ENCODE results near the gene KIF3A.

The KIF3A gene

GRCh38 chr5:132736853-132737833, at the start of gene KIF3A:
TSS of gene KIF3A (minus strand) at chr5:132737546. CDS start at chr5:132737419, 127 bp downstream.
- TF ChIP-seq CTCF (IDR thresholded peaks at IDR 0.05; ENCODE audit: low read depth, low read length, missing control alignments) = no peak
- peak; percentile 90 for DNase-seq (ENCODE audit: extremely low read depth, low read depth)
- H3K4me3 ChIP-seq (replicated peaks; ENCODE audit: low read depth, low read length) = peak within 1 kb of the TSS; percentile 79

GRCh38 chr5:132787076-132787475, 49.7 kb upstream of the KIF3A start:
- no peak for TF ChIP-seq CTCF (IDR thresholded peaks at IDR 0.05; ENCODE audit: low read depth, low read length, missing control alignments)
- no peak overlapping the region for H3K4me3 ChIP-seq (replicated peaks; ENCODE audit: low read depth, low read length)
- no peak for DNase-seq (ENCODE audit: extremely low read depth, low read depth)

GRCh38 chr5:132785864-132786263, 48.5 kb upstream of the KIF3A start:
- no peak overlapping the region for H3K4me3 ChIP-seq (replicated peaks; ENCODE audit: low read depth, low read length)
- no peak for TF ChIP-seq CTCF (IDR thresholded peaks at IDR 0.05; ENCODE audit: low read depth, low read length, missing control alignments)

GRCh38 chr5:132785365-132785764, 48.0 kb upstream of the KIF3A start:
- no peak for TF ChIP-seq CTCF (IDR thresholded peaks at IDR 0.05; ENCODE audit: low read depth, low read length, missing control alignments)
- H3K4me3 ChIP-seq (replicated peaks; ENCODE audit: low read depth, low read length) = no peak overlapping the region
- DNase-seq (ENCODE audit: extremely low read depth, low read depth) = no peak

More at GRCh38 chr5:132785864-132786263, 48.5 kb upstream of the KIF3A start:
- no peak for DNase-seq (ENCODE audit: extremely low read depth, low read depth)

- no peak for TF ChIP-seq CTCF (IDR thresholded peaks at IDR 0.05; ENCODE audit: low read depth, low read length, missing control alignments)
- no peak overlapping the region for H3K4me3 ChIP-seq (replicated peaks; ENCODE audit: low read depth, low read length)
- no peak for DNase-seq (ENCODE audit: extremely low read depth, low read depth)
Observed at GRCh38 chr5:132782101-132782500, 44.8 kb upstream of the KIF3A start.

GRCh38 chr5:132781029-132781428, 43.7 kb upstream of the KIF3A start:
- no peak for DNase-seq (ENCODE audit: extremely low read depth, low read depth)
- no peak overlapping the region for H3K4me3 ChIP-seq (replicated peaks; ENCODE audit: low read depth, low read length)
- no peak for TF ChIP-seq CTCF (IDR thresholded peaks at IDR 0.05; ENCODE audit: low read depth, low read length, missing control alignments)
